Measurements from ENCODE around the gene EPN3.

EPN3 gene

DNA sequence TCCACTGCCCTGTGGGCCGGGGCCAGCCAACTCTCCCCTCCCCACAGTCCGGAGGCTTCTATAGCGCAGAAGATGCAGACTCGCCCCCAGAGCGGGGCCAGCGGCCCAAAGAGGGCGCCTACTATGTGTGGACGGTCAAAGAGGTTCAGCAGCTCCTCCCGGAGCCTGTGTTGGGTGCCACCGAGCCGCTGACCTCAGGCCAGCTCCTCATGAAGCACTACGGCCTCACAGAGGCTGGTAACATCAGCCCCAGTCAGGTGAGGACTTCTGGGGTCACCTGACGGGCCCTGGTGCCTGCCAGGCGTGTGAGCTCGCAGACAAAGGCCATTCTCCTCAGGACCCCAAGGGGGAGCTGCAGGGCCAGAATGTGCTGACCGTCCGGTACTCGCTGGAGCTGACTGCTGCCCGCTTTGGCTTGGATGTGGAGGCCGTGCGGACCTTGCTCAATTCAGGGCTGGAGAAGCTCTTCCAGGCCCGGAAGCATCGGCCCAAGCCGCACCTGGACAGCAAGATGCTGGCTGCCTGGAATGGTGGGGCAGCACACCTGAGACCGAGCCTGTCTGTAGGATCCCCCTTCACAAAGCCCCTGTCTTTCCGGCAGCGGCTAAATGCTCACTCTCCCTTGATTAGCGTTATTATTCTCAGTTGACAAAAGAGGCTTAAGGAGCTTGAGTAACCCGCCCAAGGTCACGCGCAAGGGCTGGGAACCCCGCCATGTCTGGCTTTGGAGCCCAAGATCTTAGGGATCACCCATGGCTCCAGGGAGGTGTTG is 18.3 kb downstream of the EPN3 start:
- DNase-seq (ENCODE audit: low read depth): peak; percentile 86

DNA sequence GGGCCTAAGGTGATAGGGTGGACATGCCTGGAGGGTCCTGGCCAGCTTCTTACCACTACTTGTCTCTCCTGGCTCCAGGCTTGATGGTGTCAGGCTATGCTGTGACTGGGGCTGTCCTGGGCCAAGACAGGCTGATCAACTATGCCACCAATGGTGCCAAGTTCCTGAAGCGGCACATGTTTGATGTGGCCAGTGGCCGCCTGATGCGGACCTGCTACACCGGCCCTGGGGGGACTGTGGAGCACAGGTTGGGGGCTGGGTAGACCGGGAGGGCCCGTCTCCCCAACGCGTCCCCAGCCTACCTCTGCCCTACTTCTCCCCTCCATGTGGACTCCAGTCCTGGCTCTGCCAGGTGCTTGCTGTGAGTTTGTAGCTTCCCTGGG is 18.9 kb downstream of the EPN3 start:
- no peak for DNase-seq (ENCODE audit: low read depth)

DNA sequence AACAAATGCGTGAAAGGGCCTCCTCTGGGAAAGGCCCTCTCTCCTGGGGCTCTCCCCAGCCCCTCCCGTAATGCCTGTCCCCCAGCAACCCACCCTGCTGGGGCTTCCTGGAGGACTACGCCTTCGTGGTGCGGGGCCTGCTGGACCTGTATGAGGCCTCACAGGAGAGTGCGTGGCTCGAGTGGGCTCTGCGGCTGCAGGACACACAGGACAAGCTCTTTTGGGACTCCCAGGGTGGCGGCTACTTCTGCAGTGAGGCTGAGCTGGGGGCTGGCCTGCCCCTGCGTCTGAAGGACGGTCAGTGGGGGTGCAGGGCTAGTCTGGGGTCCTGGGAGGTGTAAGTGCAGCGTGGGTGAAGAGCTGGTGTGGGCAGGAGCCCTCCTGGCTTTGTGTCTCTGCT is 19.3 kb downstream of the EPN3 start:
- DNase-seq (ENCODE audit: low read depth): no peak

DNA sequence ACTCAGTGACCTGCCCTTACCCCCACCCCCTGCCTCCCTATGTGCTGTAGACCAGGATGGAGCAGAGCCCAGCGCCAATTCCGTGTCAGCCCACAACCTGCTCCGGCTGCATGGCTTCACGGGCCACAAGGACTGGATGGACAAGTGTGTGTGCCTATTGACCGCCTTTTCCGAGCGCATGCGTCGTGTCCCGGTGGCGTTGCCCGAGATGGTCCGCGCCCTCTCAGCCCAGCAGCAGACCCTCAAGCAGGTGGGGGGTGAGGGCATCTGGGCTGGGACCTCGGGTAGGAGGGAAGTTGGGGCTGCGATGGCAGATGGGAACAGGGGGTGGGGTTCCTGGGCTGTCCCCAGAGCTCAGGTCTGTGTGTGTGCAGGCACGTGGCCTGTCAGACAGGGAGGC is 21.7 kb downstream of the EPN3 start:
- DNase-seq (ENCODE audit: low read depth): no peak

DNA sequence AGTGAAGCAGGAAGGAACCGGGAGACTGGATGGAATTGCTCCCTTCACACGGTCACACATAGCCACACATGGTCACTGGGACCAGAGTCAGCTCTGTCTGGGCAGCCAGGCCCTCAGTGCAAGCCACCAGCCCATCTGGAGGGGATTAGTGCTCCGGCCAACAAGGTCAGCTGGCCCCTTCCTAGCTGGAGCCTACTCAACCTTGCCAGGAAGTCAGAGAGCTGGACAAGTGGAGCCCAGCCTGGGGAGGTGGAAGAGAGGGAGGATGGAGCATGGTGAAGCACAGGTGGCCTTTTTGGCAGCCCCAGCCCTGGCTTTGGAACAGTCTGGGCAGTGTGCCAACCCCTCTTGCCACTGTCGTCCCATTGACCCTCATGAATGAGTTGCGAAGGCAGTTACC is 24.3 kb downstream of the EPN3 start:
- DNase-seq (ENCODE audit: low read depth): no peak

DNA sequence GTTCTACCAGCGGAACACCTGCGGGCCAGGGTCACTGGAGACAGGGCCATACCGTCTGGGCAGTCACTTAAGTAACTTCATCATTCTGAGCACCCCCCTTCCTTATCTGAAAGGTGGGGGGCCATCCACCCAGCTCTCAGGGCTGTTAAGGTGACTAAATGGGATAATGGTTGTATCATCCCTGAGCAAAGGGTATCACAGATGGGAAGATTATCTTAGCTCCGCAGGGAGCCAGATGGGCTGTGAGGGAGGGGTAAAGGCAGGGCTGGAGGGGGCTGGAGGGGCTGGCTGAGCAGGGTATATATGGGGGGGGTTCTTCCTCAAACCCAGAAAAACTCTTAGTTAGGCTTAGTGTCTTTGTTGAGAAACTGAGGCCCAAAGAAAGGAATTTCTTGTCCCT is 25.1 kb downstream of the EPN3 start:
- DNase-seq (ENCODE audit: low read depth): no peak

DNA sequence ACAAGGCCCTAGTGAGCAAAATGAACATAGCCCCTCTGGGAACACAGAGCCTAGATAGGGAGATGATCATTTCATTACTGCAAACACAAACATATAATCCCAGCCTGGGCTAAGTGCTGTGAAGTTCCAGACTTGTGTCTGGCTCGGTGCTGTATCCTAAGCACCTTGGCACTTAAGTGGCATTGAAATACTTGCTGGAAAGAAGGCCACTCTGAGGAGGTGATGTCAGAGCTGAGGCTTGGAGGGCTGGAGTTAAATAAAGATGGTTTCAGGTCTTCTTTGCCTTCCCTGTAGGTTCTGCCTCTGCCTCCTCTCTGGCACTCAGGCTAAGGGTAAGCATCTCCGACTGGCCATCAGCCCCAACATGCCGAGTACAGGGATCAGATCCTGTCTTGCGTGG is 25.6 kb downstream of the EPN3 start:
- DNase-seq (ENCODE audit: low read depth): no peak

DNA sequence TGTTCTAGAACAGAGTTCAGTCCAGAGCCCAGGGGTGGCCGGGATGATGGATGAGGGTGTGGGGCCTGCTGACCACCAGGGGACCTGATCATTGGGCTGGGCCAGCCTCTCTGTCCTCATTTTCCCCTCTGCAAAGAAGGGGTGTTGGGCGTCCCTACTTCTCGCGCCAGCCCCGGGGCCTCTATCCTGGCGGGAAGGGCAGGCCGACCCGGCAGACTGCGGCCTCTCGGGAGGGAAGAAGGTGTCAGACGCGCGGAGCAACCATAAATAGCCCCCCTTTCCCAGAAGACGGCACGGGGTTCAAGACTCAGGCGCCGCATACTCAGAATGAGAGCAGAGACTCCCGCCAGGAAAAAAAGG is 26.0 kb downstream of the EPN3 start:
- no peak for DNase-seq (ENCODE audit: low read depth)

DNA sequence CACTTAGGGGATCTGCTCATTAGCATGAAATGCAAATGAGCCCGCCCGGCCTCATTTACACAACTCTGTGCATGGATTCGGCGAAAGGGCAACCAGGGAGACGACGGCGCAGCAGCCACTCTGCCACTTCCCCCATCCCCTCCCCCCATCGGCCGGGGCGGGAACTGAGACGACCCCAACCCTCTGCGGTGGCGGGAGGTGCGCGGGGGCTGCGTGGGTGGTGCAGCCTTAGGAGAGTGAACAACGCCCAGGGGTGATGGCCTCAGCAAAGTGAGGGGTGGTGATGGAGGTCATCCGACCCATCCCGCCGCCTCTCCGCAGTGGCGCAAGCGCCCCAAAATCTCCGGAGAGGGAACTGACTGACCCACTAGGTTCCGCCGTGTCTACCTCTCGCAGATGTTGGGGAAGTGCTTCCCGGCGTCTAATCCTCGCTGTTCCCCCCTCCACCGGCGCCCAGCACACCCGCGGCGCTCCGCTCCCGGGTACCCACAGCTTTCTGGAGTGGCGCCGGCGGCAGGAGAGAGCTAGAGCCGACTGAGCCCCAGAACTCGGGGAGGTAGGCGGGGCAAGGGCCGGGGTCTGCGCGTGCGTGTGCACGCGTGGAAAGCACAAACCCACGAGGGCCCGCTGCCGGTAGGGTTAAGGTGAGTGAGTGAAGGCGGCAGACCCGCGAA is 26.5 kb downstream of the EPN3 start:
- DNase-seq (ENCODE audit: low read depth): no peak

DNA sequence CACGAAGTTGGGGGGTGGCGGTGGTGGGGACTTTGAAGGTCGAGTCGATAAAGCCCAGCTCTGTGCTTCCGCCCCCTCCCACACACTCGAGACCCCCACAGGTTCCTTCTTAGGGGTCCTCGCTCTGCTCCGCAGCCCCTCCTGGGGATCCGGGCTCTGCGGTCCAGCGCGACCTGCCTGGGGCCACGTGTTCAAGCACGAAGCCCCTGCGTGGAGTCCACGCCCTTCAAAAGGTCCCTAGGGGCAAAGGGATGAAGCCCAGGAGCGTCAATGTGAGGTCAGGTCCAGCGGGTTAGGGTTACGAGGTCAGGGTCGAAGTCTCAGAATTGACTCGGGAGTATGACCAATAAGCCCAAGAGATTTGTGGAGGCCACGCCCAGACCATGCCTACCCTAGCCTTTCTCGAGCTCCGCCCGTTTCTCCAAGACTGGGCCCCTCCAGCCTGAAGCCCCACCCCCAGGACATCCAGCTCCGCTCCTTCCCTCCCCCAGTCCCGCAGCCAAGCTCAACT is 27.2 kb downstream of the EPN3 start:
- peak; percentile 63 for DNase-seq (ENCODE audit: low read depth)

DNA sequence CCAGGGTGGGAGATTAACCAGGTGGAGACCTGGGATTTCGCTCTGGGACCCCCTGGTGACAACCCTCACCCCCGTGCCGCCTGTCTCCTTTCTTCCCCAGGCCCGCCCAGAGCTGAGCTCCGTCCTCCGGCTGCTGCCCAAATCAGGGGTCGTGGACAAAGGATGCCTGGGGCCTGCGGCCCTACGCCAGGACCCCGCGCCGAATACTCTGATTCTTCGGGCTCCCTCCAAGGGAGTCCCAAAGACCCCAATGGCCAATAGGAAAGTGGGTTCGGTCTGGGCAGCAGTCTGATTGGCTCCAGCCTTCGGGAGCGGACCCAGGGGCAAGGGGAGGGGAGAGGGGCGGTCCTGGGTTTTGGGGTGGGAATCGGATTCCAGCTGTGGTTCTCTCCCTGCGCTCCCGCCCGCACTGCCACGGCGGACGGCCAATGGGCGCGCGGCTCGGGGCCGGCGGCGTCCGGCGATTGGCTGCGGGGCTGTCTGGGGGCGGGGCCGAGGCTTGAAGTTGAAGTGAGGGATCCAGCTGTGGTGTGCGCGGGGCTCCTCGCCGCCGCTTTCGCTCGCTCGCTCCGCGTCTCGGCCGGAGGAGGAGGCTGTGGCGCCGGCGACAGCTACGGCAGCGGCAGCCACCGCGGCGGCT is 27.8 kb downstream of the EPN3 start, which contains the start of gene CACNA1G:
CACNA1G (plus strand) TSS at position 531 of the 640 bp plus-strand sequence. CDS start 745 bp downstream, outside the sequence.
- peak; percentile 88 for DNase-seq (ENCODE audit: low read depth)

DNA sequence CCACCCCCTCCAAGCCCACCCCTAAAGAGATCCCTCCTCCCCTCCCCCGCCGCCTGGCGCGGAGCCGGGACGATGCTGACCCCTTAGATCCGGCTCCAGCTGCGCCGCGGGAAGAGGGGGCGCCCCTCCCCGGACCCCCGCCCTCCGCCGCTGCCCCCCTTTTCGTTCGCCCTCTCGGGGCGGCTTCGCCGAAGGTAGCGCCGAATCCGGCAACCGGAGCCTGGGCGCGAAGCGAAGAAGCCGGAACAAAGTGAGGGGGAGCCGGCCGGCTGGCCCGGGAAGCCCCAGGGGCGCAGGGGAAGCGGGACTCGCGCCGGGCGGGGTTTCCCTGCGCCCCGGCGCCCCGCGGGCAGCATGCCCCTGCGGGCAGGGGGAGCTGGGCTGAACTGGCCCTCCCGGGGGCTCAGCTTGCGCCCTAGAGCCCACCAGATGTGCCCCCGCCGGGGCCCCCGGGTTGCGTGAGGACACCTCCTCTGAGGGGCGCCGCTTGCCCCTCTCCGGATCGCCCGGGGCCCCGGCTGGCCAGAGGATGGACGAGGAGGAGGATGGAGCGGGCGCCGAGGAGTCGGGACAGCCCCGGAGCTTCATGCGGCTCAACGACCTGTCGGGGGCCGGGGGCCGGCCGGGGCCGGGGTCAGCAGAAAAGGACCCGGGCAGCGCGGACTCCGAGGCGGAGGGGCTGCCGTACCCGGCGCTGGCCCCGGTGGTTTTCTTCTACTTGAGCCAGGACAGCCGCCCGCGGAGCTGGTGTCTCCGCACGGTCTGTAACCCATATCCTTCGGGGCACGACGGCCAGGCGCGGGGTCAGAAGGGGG is 28.6 kb downstream of the EPN3 start:
- DNase-seq (ENCODE audit: low read depth): no peak

DNA sequence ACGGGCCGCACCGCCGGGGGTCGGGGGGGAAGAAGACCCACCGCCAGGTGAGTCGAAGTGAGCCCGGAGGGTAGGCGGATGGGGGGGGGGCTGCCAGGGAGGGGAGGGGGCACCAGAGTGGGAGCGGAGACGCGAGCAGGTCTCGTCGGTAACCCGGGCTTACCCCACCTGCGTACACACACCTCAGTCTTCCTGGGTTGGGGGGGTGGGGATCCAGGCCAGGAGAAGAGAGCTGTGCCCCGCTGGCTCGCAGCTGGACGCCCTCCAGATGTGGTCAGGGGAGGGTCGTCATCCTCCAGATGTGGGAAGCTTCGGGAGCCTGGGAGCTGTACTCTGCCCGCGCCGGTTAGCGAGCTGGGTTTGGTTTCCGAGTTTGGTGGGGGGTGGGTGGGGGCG is 29.2 kb downstream of the EPN3 start:
- DNase-seq (ENCODE audit: low read depth): no peak

DNA sequence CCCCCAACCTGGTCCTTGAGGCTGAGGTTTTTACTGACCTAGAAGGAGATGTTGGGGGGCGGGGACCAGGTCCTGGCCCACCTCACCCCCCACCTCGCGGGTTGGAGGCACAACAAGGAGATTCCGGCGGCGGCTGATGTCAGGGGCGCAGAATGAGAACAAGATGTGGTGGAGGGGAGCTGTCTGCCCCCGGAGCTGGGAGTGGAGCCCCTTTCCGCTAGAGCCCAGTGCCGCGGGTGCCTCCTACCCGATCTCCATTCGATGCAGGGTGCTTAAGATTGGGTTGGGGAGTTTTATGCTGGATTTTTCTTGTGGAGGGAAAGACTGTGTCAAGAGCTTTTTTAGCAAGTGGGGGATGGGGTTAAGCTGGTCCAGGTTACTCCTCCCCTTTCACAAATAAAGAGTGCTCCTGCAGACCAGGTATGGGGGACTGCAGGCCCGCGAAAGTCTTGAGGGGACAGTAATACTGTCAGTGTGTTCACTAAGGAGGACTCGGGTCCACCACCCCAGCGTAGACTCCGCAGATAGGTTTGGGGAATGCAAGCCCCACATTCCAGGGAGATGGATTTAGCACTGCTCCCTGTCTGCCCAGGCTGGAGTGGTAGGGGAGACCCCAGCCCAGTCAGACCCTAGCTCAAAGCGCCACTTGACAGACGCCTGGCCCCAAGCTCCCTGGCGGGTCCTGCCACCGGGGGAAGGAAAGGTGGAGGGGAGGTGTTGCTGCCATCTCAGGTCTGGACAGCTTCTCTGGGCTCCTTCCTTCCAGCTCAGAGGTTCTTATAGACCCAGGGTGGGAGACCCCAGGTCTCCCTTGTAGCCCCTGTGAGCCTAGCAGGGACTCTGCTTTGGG is 29.9 kb downstream of the EPN3 start:
- DNase-seq (ENCODE audit: low read depth): no peak

DNA sequence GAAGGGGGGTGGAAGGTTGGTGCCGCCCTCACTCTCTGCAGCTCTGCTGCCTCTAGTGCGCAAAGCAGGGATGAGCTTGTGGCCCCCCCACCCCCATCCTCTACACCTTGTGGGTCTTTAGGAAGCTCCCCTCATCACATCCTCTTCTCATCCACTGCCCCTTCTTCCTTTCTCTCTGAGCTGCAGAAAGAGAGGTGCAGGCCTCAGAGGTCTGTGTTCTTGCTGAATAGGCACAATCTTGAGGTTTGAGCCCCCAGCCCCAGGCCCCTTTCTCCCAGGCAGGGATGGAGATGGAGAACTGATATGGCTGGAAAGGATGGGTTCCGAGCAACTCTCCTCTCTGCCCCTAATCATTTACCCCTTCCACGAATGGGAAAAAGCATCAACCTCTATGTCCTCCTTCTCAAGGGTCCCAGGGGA is 30.6 kb downstream of the EPN3 start:
- DNase-seq (ENCODE audit: low read depth): no peak

DNA sequence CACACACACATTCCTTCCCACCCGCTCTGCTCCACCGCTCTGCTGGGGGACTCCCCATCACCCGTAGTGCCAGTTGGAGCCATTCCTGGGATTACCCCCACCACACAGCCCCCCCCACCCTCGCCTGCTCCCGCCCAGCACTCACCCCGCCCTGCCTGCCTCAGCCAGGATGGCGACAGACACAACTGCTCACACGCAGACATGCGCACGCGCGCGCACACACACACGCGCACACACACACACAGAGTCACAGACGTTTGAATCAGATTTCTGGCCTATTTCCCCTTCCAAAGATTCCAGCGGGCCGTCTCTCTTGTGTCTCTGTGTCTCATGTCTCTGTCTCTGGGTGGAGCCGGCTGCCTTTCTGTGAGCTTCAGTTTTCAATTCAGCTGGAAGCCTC is 32.4 kb downstream of the EPN3 start:
- DNase-seq (ENCODE audit: low read depth): peak; percentile 59

DNA sequence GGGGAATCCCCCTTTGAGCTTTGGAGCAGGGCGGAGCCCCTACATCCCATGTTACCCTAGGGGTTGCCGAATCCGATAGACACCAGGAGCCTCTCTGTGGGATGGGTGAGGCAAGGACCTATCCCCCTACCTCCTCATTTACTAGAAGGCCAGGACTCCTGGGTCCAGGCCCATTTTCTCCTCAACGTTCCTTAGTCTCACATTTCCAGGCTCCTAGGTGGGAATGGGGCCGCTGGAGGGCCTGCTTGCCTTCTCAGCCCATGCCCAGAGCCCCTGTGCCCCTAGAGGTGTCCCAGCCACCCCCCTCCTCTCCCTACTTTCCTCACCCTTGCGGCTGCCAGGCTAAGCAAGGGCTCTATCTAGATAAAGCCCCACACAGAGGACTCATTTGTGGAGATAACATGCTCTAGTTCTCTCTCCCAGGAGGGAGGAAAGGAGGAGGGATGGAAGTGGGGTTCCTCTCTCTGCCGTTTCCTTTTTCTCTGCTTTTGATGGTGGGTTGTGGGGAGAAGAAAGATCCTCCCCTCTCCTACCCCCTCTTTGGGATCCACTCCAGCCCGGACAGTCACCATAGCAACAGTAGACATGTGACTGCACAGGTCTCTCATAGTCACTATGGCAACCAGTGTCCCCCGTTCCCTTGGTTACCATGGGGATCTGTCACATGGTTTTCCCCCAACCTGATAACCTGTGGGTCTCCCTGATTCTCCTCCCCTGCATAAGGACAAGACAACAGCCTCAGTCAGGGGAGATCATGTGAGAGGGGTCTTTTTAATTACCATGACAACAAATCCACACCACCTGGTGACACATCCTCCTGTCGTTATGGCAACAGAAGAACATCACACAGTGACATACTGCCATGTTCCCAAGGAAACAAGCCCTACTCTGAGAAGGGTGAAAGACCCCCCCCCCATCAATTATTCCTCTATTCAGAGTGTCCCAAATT is 33.1 kb downstream of the EPN3 start:
- peak; percentile 32 for DNase-seq (ENCODE audit: low read depth)

DNA sequence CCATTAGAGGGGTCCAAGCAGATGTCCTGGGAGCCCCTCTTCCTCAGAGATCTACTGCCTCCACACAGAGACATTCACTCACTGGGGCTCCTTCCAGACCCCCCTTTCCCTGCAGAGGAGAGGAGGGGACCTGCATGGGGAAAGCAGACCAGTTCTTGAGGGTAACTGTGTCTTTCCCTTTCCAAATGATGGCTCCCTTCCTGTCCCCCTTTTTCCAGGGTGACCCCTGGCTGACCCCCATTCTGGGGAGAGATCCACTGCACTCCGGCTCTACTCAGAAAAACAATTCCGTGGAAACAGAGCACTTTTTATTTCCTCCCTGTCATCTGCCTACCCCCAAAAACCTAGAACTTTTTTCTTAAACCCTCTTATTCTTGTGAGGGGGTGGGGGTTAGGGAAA is 34.4 kb downstream of the EPN3 start:
- no peak for DNase-seq (ENCODE audit: low read depth)

DNA sequence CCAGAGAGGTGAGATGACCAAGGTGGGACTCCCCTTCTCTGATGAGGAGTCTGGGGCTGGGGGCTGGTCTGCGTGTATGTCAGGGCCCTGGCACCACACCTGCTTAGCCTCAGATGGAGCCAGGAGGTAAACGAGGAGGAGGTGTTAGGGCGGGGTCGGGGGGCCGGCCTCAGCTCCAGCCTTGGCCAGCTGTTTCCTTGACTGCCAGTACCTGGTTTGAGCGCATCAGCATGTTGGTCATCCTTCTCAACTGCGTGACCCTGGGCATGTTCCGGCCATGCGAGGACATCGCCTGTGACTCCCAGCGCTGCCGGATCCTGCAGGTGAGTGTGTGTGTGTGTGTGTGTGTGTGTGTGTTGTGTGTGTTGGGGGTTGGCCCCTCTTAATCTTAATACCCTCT is 36.1 kb downstream of the EPN3 start:
- DNase-seq (ENCODE audit: low read depth): no peak

DNA sequence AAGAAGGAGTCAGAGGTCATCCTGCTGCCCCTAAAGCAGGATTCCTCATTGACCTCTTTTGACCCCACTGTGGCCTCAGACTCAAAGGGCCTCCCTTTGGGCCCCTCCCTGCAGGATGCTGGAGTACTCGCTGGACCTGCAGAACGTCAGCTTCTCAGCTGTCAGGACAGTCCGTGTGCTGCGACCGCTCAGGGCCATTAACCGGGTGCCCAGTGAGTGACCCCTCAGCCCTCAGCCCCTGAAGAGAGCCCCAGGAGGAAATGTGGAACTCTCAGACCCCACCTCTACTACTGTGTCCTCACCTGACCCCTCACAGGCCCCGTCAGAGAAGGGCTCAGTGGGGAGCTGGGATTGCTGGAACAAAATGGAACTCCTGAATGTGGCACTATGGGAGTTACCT is 37.1 kb downstream of the EPN3 start:
- no peak for DNase-seq (ENCODE audit: low read depth)
